Neural cell (in vitro differentiated cells): ENCODE data around the gene EFCAB12. TPM values are rescaled to one million over a fixed set of nuclear protein-coding genes. Genes with fewer than 3 reads are reported as not detected.

Experiments
- H2AFZ ChIP-seq: fragments of 200-600, 300-800 bp; sonication (generic), shearing (Covaris generic); 2 replicates; pipeline ENCODE4 v1.6.0; 2014; ENCODE audit warnings: low read depth, mild to moderate bottlenecking, antibody characterized with exemption, low read length, moderate library complexity
- H3F3A ChIP-seq: fragments of 200-600 bp; shearing (Covaris generic); 2 replicates; pipeline ENCODE4 v1.6.1; 2016; ENCODE audit warnings: mild to moderate bottlenecking, moderate library complexity, mixed read lengths, antibody characterized with exemption, low read length; ENCODE audit not compliant: insufficient read depth, poor library complexity, severe bottlenecking
- H3K27ac ChIP-seq: fragments of 200-600, 300-800 bp; sonication (generic), shearing (Covaris generic); 2 replicates; pipeline ENCODE4 v1.5.1; 2014; ENCODE audit warnings: mild to moderate bottlenecking, low read length, moderate library complexity
- H3K27me3 ChIP-seq: fragments of 300-800, 200-600 bp; sonication (generic), shearing (Covaris generic); 2 replicates; pipeline ENCODE4 v1.6.0; 2014; ENCODE audit warnings: mild to moderate bottlenecking, low read depth, low read length, moderate library complexity; ENCODE audit not compliant: insufficient read depth
- H3K36me3 ChIP-seq: fragments of 300-800, 200-600 bp; sonication (generic), shearing (Covaris generic); 2 replicates; pipeline ENCODE4 v1.5.1; 2014; ENCODE audit warnings: mild to moderate bottlenecking, antibody characterized with exemption, low read length, moderate library complexity; ENCODE audit not compliant: insufficient read depth
- H3K4me2 ChIP-seq: fragments of 300-800, 200-600 bp; sonication (generic), shearing (Covaris generic); 2 replicates; pipeline ENCODE4 v1.6.0; 2014; ENCODE audit warnings: mild to moderate bottlenecking, low read length
- H3K4me3 ChIP-seq: fragments of 300-800, 200-600 bp; sonication (generic), shearing (Covaris generic); 2 replicates; pipeline ENCODE4 v1.5.1; 2014; ENCODE audit warnings: mild to moderate bottlenecking, low read length, moderate library complexity
- H3K79me2 ChIP-seq: fragments of 200-600 bp; shearing (Covaris generic); replicated peaks from 2 replicates; pipeline ENCODE4 v1.6.0; 2014; ENCODE audit warnings: mild to moderate bottlenecking, low read length, moderate library complexity; ENCODE audit not compliant: insufficient read depth
- H3K9ac ChIP-seq: fragments of 300-800, 200-600 bp; sonication (generic), shearing (Covaris generic); 2 replicates; pipeline ENCODE4 v1.6.1; 2016; ENCODE audit warnings: mild to moderate bottlenecking, low read length, mixed read lengths
- H3K9me2 ChIP-seq: fragments of 200-600 bp; shearing (Covaris generic); 2 replicates; pipeline ENCODE4 v1.6.1; 2016; ENCODE audit warnings: mild to moderate bottlenecking, low read length, mixed read lengths; ENCODE audit not compliant: insufficient read depth
- H3K9me3 ChIP-seq: fragments of 200-600, 300-800 bp; sonication (generic), shearing (Covaris generic); 2 replicates; pipeline ENCODE4 v1.6.1; 2016; ENCODE audit warnings: mild to moderate bottlenecking, mixed run types, low read length, moderate library complexity, mixed read lengths
- H4K20me1 ChIP-seq: fragments of 200-600 bp; shearing (Covaris generic); 2 replicates; pipeline ENCODE4 v1.6.1; 2016; ENCODE audit warnings: mild to moderate bottlenecking, mixed run types; ENCODE audit not compliant: insufficient read depth
- CTCF ChIP-seq: fragments of 450-650 bp; IDR thresholded peaks from 2 replicates; pipeline ENCODE4 v1.5.1; 2014; ENCODE audit warnings: antibody characterized with exemption, mild to moderate bottlenecking, moderate library complexity; ENCODE audit not compliant: poor library complexity, severe bottlenecking
- EP300 ChIP-seq: fragments of 450-650 bp; conservative IDR thresholded peaks from 2 replicates; pipeline ENCODE4 v1.6.1; 2014; ENCODE audit warnings: antibody characterized with exemption, mild to moderate bottlenecking, moderate library complexity; ENCODE audit not compliant: poor library complexity, severe bottlenecking
- EZH2 ChIP-seq: fragments of 200-600, 300-800 bp; shearing (Covaris generic), sonication (generic); IDR thresholded peaks from 2 replicates; pipeline ENCODE4 v1.6.1; 2014; ENCODE audit warnings: antibody characterized with exemption, low read length, borderline replicate concordance, mild to moderate bottlenecking; ENCODE audit not compliant: insufficient read depth, poor library complexity, severe bottlenecking
- MXI1 ChIP-seq: fragments of 450-650 bp; conservative IDR thresholded peaks from 2 replicates; pipeline ENCODE4 v1.6.1; 2014; ENCODE audit warnings: antibody characterized with exemption, mild to moderate bottlenecking; ENCODE audit not compliant: poor library complexity, severe bottlenecking
- POLR2AphosphoS5 ChIP-seq: IDR thresholded peaks from 2 replicates; pipeline ENCODE4 v1.6.1; 2012
- RAD21 ChIP-seq: fragments of 450-650 bp; conservative IDR thresholded peaks from 2 replicates; pipeline ENCODE4 v1.6.1; 2014; ENCODE audit warnings: antibody characterized with exemption, mild to moderate bottlenecking, moderate library complexity
- SMC3 ChIP-seq: fragments of 450-650 bp; conservative IDR thresholded peaks from 2 replicates; pipeline ENCODE4 v1.6.1; 2014; ENCODE audit warnings: antibody characterized with exemption, mild to moderate bottlenecking, moderate library complexity; ENCODE audit not compliant: poor library complexity
- TAF1 ChIP-seq: IDR thresholded peaks from 2 replicates; pipeline ENCODE4 v1.6.1; 2012; ENCODE audit warnings: low read depth
- polyA plus RNA-seq: library from polyadenylated mRNA; depleted of rRNA; stranded (reverse); fragments of >200 nt; gene quantifications from 2 replicates; pipeline ENCODE4 v1.2.3, GENCODE V29; 2014
- TF ChIP-seq, protein P1 (sequence below): IDR thresholded peaks from 2 replicates; pipeline ENCODE4 v1.6.1; 2012; ENCODE audit warnings: borderline replicate concordance

The EFCAB12 gene
- polyA plus RNA-seq, 1 donor from 2014 or later = 0.32 TPM

DNA sequence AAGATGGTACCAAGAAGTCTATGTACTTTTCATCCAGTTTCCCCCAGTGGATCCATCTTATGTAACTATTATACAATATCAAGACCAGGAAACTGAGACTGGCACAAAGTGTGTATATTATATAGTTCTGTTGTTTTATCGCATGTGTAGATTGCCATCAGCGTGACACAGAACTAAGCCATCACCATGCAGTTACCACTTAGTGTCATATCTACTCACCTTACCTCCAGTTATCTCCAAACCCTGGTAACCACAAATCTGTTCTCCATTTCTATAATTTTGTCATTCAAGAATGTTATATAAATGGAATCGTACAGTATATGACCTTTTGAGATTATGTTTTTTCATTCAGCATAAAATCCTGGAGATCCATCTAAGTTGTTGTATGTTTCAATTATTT lies 34.7 kb upstream of the EFCAB12 start:
- Histone ChIP-seq H3K36me3 (no peaks in the 10 kb centered on the region), H4K20me1 (no peaks in the 10 kb centered on the region), H3K9ac (no peak overlapping the region), H3K79me2 (no peaks in the 10 kb centered on the region), H3K9me3 (no peaks in the 10 kb centered on the region), H3K4me3 (no peak overlapping the region), H3K27me3 (no peaks in the 10 kb centered on the region), H2AFZ (no peak overlapping the region), H3F3A (no peaks in the 10 kb centered on the region), H3K27ac (no peak overlapping the region), H3K4me2 (no peak overlapping the region), H3K9me2 (no peaks in the 10 kb centered on the region)
- TF ChIP-seq TAF1 = no peak
- TF ChIP-seq MXI1 = no peak
- TF ChIP-seq POLR2AphosphoS5 = no peak
- TF ChIP-seq, protein P1, sequence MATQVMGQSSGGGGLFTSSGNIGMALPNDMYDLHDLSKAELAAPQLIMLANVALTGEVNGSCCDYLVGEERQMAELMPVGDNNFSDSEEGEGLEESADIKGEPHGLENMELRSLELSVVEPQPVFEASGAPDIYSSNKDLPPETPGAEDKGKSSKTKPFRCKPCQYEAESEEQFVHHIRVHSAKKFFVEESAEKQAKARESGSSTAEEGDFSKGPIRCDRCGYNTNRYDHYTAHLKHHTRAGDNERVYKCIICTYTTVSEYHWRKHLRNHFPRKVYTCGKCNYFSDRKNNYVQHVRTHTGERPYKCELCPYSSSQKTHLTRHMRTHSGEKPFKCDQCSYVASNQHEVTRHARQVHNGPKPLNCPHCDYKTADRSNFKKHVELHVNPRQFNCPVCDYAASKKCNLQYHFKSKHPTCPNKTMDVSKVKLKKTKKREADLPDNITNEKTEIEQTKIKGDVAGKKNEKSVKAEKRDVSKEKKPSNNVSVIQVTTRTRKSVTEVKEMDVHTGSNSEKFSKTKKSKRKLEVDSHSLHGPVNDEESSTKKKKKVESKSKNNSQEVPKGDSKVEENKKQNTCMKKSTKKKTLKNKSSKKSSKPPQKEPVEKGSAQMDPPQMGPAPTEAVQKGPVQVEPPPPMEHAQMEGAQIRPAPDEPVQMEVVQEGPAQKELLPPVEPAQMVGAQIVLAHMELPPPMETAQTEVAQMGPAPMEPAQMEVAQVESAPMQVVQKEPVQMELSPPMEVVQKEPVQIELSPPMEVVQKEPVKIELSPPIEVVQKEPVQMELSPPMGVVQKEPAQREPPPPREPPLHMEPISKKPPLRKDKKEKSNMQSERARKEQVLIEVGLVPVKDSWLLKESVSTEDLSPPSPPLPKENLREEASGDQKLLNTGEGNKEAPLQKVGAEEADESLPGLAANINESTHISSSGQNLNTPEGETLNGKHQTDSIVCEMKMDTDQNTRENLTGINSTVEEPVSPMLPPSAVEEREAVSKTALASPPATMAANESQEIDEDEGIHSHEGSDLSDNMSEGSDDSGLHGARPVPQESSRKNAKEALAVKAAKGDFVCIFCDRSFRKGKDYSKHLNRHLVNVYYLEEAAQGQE = no peak
- no peak for TF ChIP-seq RAD21
- no peak for TF ChIP-seq SMC3
- TF ChIP-seq EZH2 = no peak
- TF ChIP-seq CTCF = no peak
- TF ChIP-seq EP300 = no peak

GRCh38 chr3:129462361-129462968 lies 34.0 kb upstream of the EFCAB12 start:
- no peak overlapping the region for H2AFZ ChIP-seq
- no peaks in the 10 kb centered on the region for H3K9me2 ChIP-seq
- H3K9me3 ChIP-seq = no peaks in the 10 kb centered on the region
- H3K4me2 ChIP-seq = no peak overlapping the region
- H3K27me3 ChIP-seq = no peaks in the 10 kb centered on the region
- no peaks in the 10 kb centered on the region for H4K20me1 ChIP-seq
- H3K36me3 ChIP-seq = no peaks in the 10 kb centered on the region
- TF ChIP-seq EZH2 = no peak
- TF ChIP-seq CTCF = no peak
- no peak for TF ChIP-seq RAD21
- TF ChIP-seq, protein P1 = no peak
- no peak for TF ChIP-seq EP300
- TF ChIP-seq MXI1 = no peak
- no peak for TF ChIP-seq SMC3
- no peak for TF ChIP-seq TAF1
- no peak for TF ChIP-seq POLR2AphosphoS5
- H3K27ac ChIP-seq = no peak overlapping the region
- no peaks in the 10 kb centered on the region for H3F3A ChIP-seq
- H3K4me3 ChIP-seq = no peak overlapping the region
- no peak overlapping the region for H3K9ac ChIP-seq
- no peaks in the 10 kb centered on the region for H3K79me2 ChIP-seq
